ENCODE measurements around the gene OSBP.

GRCh38 chr11:59654893-59655292 lies 39.3 kb upstream of the OSBP start:
- no peak for TF ChIP-seq CTCF (conservative IDR thresholded peaks at IDR 0.05; ENCODE audit: low read depth, low read length)
- no peak for TF ChIP-seq EZH2 (IDR thresholded peaks at IDR 0.05; ENCODE audit: low read length, unreplicated experiment)
- no peak for TF ChIP-seq EZH2phosphoT487 (IDR thresholded peaks at IDR 0.05; ENCODE audit: borderline replicate concordance, low read length)
